SK-N-MC (cell line): ENCODE data around the gene CDC20B.
"Not testable (repeated sequence)": the region's sequence is repeated elsewhere in the genome, so short reads cannot be mapped to it uniquely, and the experiment has no call there.

Experiments used
- EZH2 ChIP-seq: fragments of 200-600 bp; sonication (generic); IDR thresholded peaks from one replicate; pipeline ENCODE4 v1.6.1; 2017; ENCODE audit warnings: antibody characterized with exemption
- POLR2AphosphoS5 ChIP-seq: IDR thresholded peaks from 2 replicates; pipeline ENCODE4 v1.6.1; 2012; ENCODE audit warnings: mild to moderate bottlenecking, low read depth, low read length, borderline replicate concordance

GRCh38 chr5:55089301-55089700, 83.7 kb downstream of the CDC20B start:
- TF ChIP-seq POLR2AphosphoS5, EZH2: not testable (repeated sequence)
